Measurements from ENCODE around the gene ARL5B.

GRCh38 chr10:18710201-18710653 lies 51.0 kb downstream of the ARL5B start:
- no peak for TF ChIP-seq POLR2A (IDR thresholded peaks at IDR 0.05)
- no peak for TF ChIP-seq CTCF (IDR thresholded peaks at IDR 0.05)
